ENCODE results near the gene RCBTB1. TPM values are rescaled to one million over a fixed set of nuclear protein-coding genes. Genes with fewer than 3 reads are reported as not detected.

The RCBTB1 gene
- total RNA-seq, 2 experiments from 2014 or later: 15.1 to 31.1 TPM

DNA sequence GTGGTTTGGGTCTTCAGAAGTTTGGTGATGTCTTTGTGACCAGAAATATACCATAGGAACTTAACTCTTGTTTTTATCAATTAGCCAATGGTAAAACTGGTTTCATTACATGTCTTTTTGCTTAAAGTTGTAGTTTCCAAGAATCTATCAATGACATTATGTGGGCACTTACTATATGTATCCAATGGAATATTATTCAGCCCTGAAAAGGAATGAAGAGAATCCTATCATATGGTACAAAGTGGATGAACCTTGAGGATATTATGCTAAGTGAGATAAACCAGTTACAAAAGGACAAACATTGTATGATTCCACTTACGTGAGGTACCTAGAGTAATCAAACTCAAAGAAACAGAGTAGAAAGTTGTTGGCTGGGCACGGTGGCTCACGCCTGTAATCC is 26.4 kb downstream of the RCBTB1 start:
- peaks cover 81% of the 10 kb centered on the region for H3K36me3 ChIP-seq (ENCODE audit: insufficient read depth, low read length)
- no peaks in the 10 kb centered on the region for H3K4me1 ChIP-seq (ENCODE audit: insufficient read depth, low read length, poor library complexity, severe bottlenecking)
- no peaks in the 10 kb centered on the region for H3K79me2 ChIP-seq (ENCODE audit: insufficient read depth, low read depth, low read length)
- TF ChIP-seq, protein P1, sequence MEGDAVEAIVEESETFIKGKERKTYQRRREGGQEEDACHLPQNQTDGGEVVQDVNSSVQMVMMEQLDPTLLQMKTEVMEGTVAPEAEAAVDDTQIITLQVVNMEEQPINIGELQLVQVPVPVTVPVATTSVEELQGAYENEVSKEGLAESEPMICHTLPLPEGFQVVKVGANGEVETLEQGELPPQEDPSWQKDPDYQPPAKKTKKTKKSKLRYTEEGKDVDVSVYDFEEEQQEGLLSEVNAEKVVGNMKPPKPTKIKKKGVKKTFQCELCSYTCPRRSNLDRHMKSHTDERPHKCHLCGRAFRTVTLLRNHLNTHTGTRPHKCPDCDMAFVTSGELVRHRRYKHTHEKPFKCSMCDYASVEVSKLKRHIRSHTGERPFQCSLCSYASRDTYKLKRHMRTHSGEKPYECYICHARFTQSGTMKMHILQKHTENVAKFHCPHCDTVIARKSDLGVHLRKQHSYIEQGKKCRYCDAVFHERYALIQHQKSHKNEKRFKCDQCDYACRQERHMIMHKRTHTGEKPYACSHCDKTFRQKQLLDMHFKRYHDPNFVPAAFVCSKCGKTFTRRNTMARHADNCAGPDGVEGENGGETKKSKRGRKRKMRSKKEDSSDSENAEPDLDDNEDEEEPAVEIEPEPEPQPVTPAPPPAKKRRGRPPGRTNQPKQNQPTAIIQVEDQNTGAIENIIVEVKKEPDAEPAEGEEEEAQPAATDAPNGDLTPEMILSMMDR (conservative IDR thresholded peaks at IDR 0.05; ENCODE audit: low read length): no peak
- no peak for TF ChIP-seq EZH2phosphoT487 (IDR thresholded peaks at IDR 0.05; ENCODE audit: borderline replicate concordance, low read depth, low read length)
- no peak overlapping the region for H3K4me2 ChIP-seq (ENCODE audit: low read length)
- BruUV-seq (replicated peaks): no TSS peak
- H4K20me1 ChIP-seq (ENCODE audit: insufficient read depth, low read length): no peaks in the 10 kb centered on the region
- no peak overlapping the region for H3K27ac ChIP-seq (ENCODE audit: low read depth, low read length, poor library complexity, severe bottlenecking)
- H3K9me3 ChIP-seq (ENCODE audit: low read length): no peaks in the 10 kb centered on the region; the same call in 1 of the 2 replicates
- H2AFZ ChIP-seq (ENCODE audit: low read length): no peak overlapping the region
- CTCF ChIA-PET (ENCODE audit: unreplicated experiment): no interaction called here
- H3K9me2 ChIP-seq (ENCODE audit: insufficient read depth, low read length): no peaks in the 10 kb centered on the region
- H3K4me3 ChIP-seq (ENCODE audit: low read depth, low read length, poor library complexity, severe bottlenecking): no peak overlapping the region
- intact Hi-C loops (cut with micrococcal nuclease; ENCODE audit: unreplicated experiment): no loop called here
- POLR2A ChIA-PET: interaction anchor here (0.6 to 0.7 kb wide), 2 partner anchors 277 to 1418 kb away, joined by 3 to 4 read pairs; no protein-coding TSS in a partner anchor
- no peak for DNase-seq (ENCODE audit: low spot score)

DNA sequence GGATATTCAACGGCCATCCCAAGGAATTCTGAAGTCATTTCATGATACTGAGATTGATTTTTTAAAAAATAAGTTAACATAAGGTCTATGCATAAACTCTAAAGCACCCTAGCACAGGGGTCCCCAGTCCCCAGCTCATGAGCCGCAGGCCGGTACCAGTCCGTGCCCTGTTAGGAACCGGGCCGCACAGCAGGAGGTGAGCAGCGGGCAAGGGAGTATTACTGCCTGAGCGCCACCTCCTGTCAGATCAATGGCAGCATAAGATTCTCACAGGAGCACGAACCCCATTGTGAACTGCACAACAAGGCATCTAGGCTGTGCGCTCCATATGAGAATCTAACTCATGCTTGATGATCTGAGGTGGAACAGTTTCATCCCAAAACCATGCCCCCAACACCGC is 31.0 kb downstream of the RCBTB1 start:
- POLR2A ChIA-PET: interaction anchor here (0.8 to 1.3 kb wide), 4 partner anchors 10 to 182 kb away, joined by 3 to 4 read pairs (median 3); no protein-coding TSS in a partner anchor
- Histone ChIP-seq H3K9me2 (ENCODE audit: insufficient read depth, low read length) (no peaks in the 10 kb centered on the region), H3K4me1 (ENCODE audit: insufficient read depth, low read length, poor library complexity, severe bottlenecking) (no peaks in the 10 kb centered on the region), H2AFZ (ENCODE audit: low read length) (no peak overlapping the region), H3K27ac (ENCODE audit: low read depth, low read length, poor library complexity, severe bottlenecking) (no peak overlapping the region), H3K9me3 (ENCODE audit: low read length) (no peaks in the 10 kb centered on the region; the same call in 1 of the 2 replicates), H3K4me3 (ENCODE audit: low read depth, low read length, poor library complexity, severe bottlenecking) (no peak overlapping the region), H3K79me2 (ENCODE audit: insufficient read depth, low read depth, low read length) (no peaks in the 10 kb centered on the region), H3K36me3 (ENCODE audit: insufficient read depth, low read length) (peaks cover 86% of the 10 kb centered on the region), H4K20me1 (ENCODE audit: insufficient read depth, low read length) (no peaks in the 10 kb centered on the region), H3K4me2 (ENCODE audit: low read length) (no peak overlapping the region)
- CTCF ChIA-PET (ENCODE audit: unreplicated experiment): no interaction called here
- no TSS peak for BruUV-seq (replicated peaks)
- intact Hi-C loops (cut with micrococcal nuclease; ENCODE audit: unreplicated experiment): no loop called here
- TF ChIP-seq, protein P1 (conservative IDR thresholded peaks at IDR 0.05; ENCODE audit: low read length): peak; percentile 35; the same call in 1 of the 2 replicates
- no peak for TF ChIP-seq EZH2phosphoT487 (IDR thresholded peaks at IDR 0.05; ENCODE audit: borderline replicate concordance, low read depth, low read length)
- DNase-seq (ENCODE audit: low spot score): no peak

DNA sequence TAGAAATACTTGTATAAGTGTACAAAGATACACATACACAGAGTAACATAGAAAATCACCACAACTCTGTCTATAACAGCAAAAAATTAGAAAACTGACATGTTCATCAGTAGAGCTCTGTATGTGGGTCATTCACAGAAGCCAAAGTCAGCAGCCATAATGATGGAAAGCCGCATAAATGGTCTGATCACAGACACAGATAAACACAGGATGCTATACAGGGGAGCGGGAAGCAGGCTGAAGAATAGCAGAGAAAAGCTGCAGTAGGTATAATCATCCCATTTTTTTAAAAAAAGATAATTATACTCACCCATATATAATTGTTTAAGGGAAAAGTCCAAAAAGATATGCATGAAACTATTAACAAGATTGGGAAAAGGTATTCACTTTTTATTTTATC is 31.5 kb downstream of the RCBTB1 start:
- no peaks in the 10 kb centered on the region for H3K79me2 ChIP-seq (ENCODE audit: insufficient read depth, low read depth, low read length)

More for the DNA sequence above, 31.5 kb downstream of the RCBTB1 start:
- no peak for DNase-seq (ENCODE audit: low spot score)
- H3K9me2 ChIP-seq (ENCODE audit: insufficient read depth, low read length): no peaks in the 10 kb centered on the region
- peaks cover 86% of the 10 kb centered on the region for H3K36me3 ChIP-seq (ENCODE audit: insufficient read depth, low read length)
- CTCF ChIA-PET (ENCODE audit: unreplicated experiment): no interaction called here
- no TSS peak for BruUV-seq (replicated peaks)
- no peaks in the 10 kb centered on the region for H3K4me1 ChIP-seq (ENCODE audit: insufficient read depth, low read length, poor library complexity, severe bottlenecking)
- POLR2A ChIA-PET: no interaction called here
- H3K4me3 ChIP-seq (ENCODE audit: low read depth, low read length, poor library complexity, severe bottlenecking): no peak overlapping the region
- intact Hi-C loops (cut with micrococcal nuclease; ENCODE audit: unreplicated experiment): no loop called here
- H3K9me3 ChIP-seq (ENCODE audit: low read length): no peaks in the 10 kb centered on the region; the same call in 1 of the 2 replicates
- H3K27ac ChIP-seq (ENCODE audit: low read depth, low read length, poor library complexity, severe bottlenecking): no peak overlapping the region
- H4K20me1 ChIP-seq (ENCODE audit: insufficient read depth, low read length): no peaks in the 10 kb centered on the region
- H3K4me2 ChIP-seq (ENCODE audit: low read length): no peak overlapping the region
- no peak overlapping the region for H2AFZ ChIP-seq (ENCODE audit: low read length)
- TF ChIP-seq, protein P1 (conservative IDR thresholded peaks at IDR 0.05; ENCODE audit: low read length): no peak
- no peak for TF ChIP-seq EZH2phosphoT487 (IDR thresholded peaks at IDR 0.05; ENCODE audit: borderline replicate concordance, low read depth, low read length)
